ENCODE measurements around the gene TMEM218. TPM values are rescaled to one million over a fixed set of nuclear protein-coding genes. Genes with fewer than 3 reads are reported as not detected.

The TMEM218 gene
- polyA plus RNA-seq, 1 experiment, result 15.1 TPM

- POLR2A ChIA-PET, result no interaction called here
- CTCF ChIA-PET, result interaction anchor here (1.1 kb wide), 1 partner anchor 9 kb away, joined by 3 read pairs; no protein-coding TSS in a partner anchor
These were observed 32.8 kb downstream of the TMEM218 start for GRCh38 chr11:125078516-125079140.

DNA sequence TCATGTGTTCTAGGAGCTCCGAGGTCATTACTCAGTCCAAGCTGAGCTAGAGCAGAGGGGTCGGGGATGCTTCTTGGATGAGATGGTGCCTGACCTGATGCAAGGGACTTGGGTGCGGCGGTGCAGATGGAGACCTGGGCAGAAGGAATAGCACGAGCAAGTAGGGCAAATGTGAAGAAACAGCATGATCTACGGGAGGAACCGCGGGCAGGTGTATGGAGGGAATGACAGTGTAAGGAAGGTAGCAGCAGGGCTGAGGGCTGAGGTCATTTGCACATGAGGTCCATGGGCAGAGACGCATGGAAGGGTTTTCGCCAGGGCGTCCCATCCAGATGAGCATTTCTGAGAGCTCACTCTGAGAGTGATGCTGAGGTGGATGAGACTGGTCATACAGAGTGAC lies 33.4 kb downstream of the TMEM218 start:
- H3K4me3 ChIP-seq (ENCODE audit: low read depth, low read length), result no peak overlapping the region
- DNase-seq (ENCODE audit: low read depth), result no peak
- ChIA-PET CTCF (no interaction called here), POLR2A (no interaction called here)
- no peaks in the 10 kb centered on the region; the same call in 1 of the 2 replicates for H3K27me3 ChIP-seq (ENCODE audit: control insufficient read depth, insufficient read depth, low read length)
- no peaks in the 10 kb centered on the region for H3K36me3 ChIP-seq (ENCODE audit: control insufficient read depth, insufficient read depth, low read length)
- TF ChIP-seq CTCF (IDR thresholded peaks at IDR 0.05; ENCODE audit: insufficient read depth, low read depth, low read length), result no peak

More at GRCh38 chr11:125078516-125079140, 32.8 kb downstream of the TMEM218 start:
- Histone ChIP-seq H3K4me3 (ENCODE audit: low read depth, low read length) (no peak overlapping the region), H3K27me3 (ENCODE audit: control insufficient read depth, insufficient read depth, low read length) (no peaks in the 10 kb centered on the region; the same call in 1 of the 2 replicates), H3K36me3 (ENCODE audit: control insufficient read depth, insufficient read depth, low read length) (no peaks in the 10 kb centered on the region)
- TF ChIP-seq CTCF (IDR thresholded peaks at IDR 0.05; ENCODE audit: insufficient read depth, low read depth, low read length), result no peak
- DNase-seq (ENCODE audit: low read depth), result no peak

DNA sequence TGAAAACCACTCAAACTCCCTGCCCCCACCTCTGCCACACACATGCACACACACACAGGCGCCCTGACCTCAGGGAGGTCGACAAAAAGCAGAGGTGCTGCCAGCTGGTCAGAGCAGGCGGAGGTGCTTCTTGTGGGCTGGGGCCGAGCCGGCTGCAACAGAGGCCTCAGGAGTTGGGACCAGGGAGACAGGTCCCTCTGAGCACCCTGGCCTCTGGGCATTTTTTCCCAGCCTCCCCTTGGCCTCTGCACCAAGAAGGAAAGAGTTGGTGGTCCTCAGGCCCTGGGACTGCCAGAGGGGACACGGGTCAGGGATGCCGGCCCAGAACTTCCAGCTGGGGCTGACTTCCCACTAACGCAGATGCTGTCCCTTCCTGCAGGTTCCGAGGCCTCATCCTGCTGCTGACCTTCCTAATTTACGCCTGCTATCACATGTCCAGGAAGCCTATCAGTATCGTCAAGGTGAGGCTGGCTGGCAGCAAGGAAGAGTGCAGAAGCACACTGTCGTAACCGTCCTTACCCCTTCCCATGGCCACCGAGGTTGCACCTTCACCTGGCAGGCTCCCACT lies 35.0 kb downstream of the TMEM218 start:
- H3K27me3 ChIP-seq (ENCODE audit: control insufficient read depth, insufficient read depth, low read length), result no peaks in the 10 kb centered on the region; the same call in 1 of the 2 replicates
- TF ChIP-seq CTCF (IDR thresholded peaks at IDR 0.05; ENCODE audit: insufficient read depth, low read depth, low read length), result no peak
- no peak for DNase-seq (ENCODE audit: low read depth)
- POLR2A ChIA-PET, result no interaction called here
- CTCF ChIA-PET, result no interaction called here
- H3K4me3 ChIP-seq (ENCODE audit: low read depth, low read length), result no peak overlapping the region
- H3K36me3 ChIP-seq (ENCODE audit: control insufficient read depth, insufficient read depth, low read length), result no peaks in the 10 kb centered on the region

GRCh38 chr11:125075900-125076317 lies 35.5 kb downstream of the TMEM218 start:
- TF ChIP-seq CTCF (IDR thresholded peaks at IDR 0.05; ENCODE audit: insufficient read depth, low read depth, low read length), result no peak
- Histone ChIP-seq H3K36me3 (ENCODE audit: control insufficient read depth, insufficient read depth, low read length) (no peaks in the 10 kb centered on the region), H3K27me3 (ENCODE audit: control insufficient read depth, insufficient read depth, low read length) (no peaks in the 10 kb centered on the region; the same call in 1 of the 2 replicates), H3K4me3 (ENCODE audit: low read depth, low read length) (no peak overlapping the region)
- DNase-seq (ENCODE audit: low read depth), result no peak
- ChIA-PET POLR2A (no interaction called here), CTCF (no interaction called here)

GRCh38 chr11:125075242-125075625 lies 36.2 kb downstream of the TMEM218 start:
- no peak for DNase-seq (ENCODE audit: low read depth)
- Histone ChIP-seq H3K27me3 (ENCODE audit: control insufficient read depth, insufficient read depth, low read length) (no peaks in the 10 kb centered on the region; the same call in 1 of the 2 replicates), H3K36me3 (ENCODE audit: control insufficient read depth, insufficient read depth, low read length) (no peaks in the 10 kb centered on the region), H3K4me3 (ENCODE audit: low read depth, low read length) (no peak overlapping the region)
- ChIA-PET CTCF (interaction anchor here (0.8 kb wide), 1 partner anchor 67 kb away, joined by 3 read pairs; no protein-coding TSS in a partner anchor), POLR2A (no interaction called here)
- TF ChIP-seq CTCF (IDR thresholded peaks at IDR 0.05; ENCODE audit: insufficient read depth, low read depth, low read length), result no peak
